HG03354 (cell line): ENCODE data around the gene PRELID3B.

Experiments used
- ATAC-seq: cut with Tn5 transposase; IDR thresholded peaks from one replicate; pipeline ENCODE4 v1.9.1; 2021; ENCODE audit warnings: mild to moderate bottlenecking; ENCODE audit not compliant: unreplicated experiment, poor library complexity, severe bottlenecking

The PRELID3B gene

DNA sequence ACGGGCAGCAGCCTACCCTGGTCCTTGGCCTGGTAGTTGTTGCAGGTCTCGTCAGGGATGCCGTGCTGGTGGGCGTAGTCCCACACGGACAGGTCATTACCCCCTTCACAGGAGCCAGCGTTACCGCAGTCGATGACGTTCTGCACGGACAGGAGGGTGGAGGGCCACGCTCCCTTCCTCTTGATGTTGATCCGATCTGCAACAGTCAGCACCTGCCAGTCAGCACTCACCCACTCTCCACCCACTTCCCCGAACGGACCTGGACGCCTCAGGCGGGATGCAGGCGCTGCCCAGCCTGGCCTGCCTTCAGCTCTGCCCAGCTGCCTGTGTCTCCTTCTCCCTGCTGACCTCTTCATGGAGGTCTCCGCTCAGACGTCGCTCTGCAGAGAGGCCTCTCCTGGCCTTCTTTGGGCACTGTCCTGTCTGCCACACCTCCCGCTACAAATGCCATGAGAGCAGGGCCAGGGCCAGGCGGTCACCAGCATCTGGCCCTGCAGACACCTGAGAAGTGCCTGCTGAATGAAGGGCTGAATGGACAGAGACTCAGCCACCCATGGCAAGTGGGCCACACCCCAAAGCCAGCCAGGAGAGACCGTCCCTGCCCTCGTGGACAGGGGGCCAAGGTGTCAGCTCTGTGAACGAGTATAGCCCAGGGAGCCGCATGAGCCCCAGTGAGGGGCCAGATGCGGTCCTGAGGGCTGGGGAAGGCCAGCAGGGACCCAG, 41.0 kb downstream of the PRELID3B start:
- ATAC-seq = no peak

- ATAC-seq = no peak
Measured at GRCh38 chr20:59001068-59001448, 41.5 kb downstream of the PRELID3B start.

- ATAC-seq = no peak
Measured at GRCh38 chr20:59000326-59000725, 42.3 kb downstream of the PRELID3B start.

DNA sequence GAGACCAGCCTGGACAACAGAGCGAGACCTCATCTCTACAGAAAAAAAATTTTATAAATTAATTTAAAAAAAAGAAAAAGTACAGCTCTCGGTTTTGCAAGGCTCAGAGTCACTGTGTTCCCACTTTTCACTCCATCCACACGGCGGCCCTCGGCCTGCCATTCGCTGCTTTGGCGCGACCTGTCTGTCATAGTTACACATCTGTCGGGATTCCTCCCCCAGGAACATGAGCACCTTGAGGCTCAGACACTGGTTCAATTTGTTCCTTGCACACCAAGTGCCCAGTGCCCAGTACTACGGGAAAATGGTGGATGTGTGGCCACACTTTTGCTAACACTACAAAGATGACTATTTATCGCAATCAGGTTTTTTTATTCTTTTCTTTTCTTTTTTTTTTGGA, 43.9 kb downstream of the PRELID3B start:
- no peak for ATAC-seq

DNA sequence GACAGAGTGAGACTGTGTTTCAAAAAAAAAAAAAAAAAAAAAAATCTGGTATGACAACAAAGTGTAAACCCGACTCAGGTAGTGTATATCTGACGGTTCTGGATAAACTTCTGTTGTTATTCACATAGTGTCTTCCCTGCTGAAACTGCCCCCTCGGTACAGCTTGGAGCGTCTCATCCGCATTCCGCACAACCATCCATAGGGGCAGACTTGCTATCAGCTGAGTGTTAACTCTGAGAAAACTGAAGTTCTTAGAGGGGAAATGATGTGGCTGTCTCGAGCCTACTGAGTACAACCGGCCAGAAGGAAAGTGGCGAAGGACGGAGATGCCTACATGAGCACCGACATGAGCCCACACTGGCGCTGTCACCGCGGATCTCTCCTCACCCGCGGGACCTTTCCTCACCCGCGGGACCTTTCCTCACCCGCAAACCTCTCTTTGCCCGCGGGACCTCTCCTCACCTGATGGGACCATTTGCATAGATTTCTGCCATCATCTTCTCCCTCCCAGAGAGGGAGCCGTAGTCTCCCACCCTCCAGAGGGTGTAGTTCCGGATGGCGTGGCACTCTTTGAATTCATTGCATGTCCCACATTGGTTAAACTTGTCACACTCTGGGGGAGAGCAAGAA, 45.3 kb downstream of the PRELID3B start:
- no peak for ATAC-seq

GRCh38 chr20:58996226-58996611, 46.4 kb downstream of the PRELID3B start:
- ATAC-seq = no peak

DNA sequence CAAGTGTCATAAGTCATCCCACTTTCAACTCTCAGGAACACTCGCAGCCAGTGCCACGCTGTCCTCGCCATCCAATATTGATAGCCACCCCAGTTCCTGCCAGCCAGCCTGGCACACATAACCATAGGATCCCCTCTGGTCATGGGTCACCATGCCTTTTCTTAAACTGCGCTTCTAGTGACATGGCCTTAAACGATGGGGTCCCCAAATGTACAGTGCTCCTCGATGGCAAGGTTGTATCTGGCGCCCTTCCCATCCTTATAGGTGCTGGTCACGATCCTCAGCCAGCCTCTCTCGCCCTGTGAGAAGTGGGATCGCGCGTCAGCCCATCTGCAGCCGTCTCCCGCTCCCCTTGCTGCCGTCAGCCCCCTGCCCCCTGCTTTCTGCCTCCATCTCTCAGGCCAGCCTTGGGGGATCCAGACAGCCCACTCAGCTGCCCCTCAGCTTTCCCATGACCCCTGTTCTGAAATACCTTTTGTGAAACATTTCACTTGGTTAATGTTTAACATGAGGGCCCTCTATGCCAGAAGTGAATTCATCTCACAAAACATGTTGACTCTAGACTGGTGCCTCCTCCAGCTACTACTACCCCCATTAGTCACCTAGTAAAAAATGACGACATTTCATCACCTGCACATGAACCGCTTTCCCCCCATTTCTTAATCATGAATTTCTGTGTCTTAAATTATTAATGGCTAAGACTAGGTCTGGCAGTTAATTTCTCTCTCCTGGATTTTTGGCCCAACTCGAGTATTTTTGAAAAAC, 46.9 kb downstream of the PRELID3B start:
- no peak for ATAC-seq

DNA sequence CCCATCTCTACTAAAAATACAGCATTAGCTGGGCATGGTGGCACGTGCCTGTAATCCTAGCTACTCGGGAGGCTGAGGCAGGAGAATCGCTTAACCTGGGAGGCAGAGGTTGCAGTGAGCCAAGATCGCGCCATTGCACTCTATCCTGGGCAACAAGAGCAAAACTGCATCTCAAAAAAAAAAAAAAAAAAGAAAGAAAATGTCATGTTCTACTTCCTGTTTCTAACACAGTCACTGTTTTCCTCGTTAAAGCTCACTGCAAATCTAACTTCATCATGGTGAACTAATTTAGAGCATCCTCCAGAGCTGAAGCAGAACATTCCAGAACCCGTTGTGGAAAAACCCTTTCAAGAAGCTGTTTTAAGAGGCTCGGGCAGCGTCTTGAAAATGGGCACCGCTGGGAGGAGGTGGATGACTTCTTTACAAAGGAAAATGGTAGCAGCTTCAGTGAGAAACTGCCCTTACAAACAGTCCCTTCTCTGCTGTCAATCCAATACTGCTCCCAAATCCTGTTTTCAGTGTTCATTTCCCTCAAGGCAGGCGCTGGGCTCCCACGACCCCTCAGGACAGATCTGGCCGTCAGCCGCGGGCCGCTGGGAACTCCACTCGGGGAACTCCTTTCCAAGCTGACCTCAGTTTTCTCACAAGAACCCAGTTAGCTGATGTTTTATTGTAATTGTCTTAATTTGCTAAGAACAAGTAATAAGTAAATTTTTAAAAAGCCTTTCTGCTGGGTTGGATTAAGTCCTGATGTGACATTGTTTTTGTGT, 48.0 kb downstream of the PRELID3B start:
- no peak for ATAC-seq

DNA sequence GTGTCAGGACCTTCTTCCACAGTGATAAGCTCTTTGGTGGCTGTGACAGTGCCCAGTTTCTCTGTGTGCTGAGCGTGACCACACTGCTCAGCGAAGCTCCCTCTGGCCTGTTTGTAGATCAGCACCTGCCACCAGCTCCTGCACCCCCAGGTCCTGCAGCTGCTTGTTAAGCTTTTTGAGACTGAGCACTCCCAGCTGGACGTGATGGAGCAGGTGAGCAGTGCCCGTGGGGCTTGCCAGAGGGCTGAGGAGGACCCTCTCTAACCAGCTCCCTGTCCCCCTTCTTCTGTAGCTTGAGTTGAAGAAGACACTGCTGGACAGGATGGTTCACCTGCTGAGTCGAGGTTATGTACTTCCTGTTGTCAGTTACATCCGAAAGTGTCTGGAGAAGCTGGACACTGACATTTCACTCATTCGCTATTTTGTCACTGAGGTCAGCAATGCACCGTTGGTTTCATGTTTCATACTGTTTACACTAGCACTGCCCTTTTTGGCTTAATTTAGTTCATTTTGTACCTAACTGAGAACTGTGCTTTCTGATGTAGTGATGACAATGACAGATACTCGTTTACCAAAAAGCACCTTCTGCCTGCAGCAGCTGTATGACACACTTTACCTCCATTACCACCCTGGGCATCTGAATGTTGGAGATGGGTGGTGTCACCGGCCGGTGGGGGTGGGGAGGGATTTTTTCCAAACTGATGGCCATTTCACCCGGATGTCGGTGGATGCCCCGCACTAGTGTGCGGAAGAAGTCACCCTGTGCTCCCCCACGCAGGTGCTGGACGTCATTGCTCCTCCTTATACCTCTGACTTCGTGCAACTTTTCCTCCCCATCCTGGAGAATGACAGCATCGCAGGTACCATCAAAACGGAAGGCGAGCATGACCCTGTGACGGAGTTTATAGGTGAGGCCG, 49.0 kb downstream of the PRELID3B start:
- ATAC-seq = no peak

DNA sequence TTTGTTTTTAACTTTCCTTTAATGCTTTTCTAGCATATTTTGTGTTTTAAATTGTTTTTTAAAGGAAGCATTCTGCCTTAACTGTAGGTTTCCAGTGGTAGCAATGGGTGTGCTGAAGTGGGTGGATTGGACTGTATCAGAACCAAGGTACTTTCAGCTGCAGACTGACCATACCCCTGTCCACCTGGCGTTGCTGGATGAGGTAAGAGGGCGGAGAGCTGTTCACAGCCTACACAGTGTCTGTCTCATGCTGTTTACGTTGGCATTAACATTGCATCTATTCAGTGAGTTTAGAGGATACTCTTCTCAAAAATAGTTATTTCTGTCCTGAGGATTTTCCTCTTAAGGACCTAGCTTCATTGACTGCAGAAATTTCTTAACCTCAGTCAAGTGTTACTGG, 49.7 kb downstream of the PRELID3B start:
- ATAC-seq = no peak

DNA sequence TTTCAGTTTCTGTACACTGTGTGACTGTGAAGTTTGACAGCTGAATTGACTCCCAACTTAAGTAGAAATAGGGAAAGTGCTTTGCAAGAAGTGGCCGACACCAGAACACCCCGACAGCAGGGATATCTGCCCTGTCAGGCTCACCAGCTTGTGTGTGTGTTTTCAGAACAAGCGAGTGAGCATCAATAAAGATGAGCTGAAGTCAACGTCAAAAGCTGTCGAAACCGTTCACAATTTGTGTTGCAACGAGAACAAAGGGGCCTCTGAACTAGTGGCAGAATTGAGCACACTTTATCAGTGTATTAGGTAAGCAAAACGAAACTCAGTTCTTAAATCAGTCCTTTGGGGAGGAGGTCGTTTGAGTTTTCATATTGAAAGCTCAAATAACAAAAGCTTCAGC, 50.9 kb downstream of the PRELID3B start:
- no peak for ATAC-seq

- no peak for ATAC-seq
Measured at GRCh38 chr20:58990651-58991445, 51.7 kb downstream of the PRELID3B start.

- no peak for ATAC-seq
Measured at GRCh38 chr20:58989196-58989595, 53.4 kb downstream of the PRELID3B start.

DNA sequence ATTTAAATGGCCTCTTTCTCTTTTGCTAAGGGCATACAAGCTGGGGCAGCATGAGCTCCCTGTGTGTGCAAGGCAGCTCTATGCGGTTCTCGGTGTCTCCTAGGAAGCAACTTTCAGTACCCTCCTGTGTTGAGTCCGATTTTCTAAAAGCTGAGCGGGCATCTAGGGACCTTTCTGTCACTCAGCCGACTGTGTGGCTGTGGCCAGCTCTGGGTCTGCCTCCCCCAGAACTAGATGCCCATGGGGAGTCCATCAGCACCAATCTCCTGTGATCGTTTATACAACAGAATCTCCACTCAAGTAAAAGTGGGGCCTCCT, 54.1 kb downstream of the PRELID3B start:
- ATAC-seq = no peak

DNA sequence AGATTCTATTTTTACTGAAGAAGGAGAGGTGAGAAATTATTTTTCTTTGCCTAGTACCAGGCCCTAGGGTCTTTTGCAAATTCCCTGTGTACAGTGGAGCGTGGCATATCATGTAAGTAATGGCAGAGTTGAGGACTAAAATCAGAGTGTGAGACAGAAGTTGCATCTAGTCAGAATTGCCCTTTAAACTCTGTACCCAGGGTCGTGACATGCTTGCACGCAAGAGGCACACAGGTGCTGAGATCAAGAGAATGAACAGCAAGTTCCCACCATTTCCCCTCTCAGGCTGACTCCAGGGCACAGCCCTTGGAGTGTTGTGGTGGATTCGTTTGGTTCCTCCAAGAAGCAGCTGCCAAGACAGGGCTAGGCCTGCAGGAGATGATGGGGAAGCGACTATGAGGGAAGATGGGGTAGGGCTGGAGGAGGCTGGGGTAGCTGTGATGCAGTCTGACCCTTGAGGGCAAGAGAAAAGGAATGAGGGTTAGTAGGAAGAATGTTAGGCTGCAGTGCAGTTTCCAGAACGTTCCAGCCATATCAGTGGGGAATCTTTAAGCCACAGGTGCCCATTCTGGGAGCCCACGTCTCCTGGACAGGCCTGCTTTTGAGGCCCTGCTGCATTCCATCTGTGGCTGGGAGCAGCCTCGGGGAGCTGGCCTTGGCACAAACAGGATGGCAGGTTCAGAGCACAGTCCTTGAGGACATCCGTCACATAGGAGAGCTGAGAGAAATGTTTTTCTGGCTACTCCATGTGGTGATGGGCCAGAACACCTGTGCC, 54.6 kb downstream of the PRELID3B start:
- ATAC-seq = no peak

DNA sequence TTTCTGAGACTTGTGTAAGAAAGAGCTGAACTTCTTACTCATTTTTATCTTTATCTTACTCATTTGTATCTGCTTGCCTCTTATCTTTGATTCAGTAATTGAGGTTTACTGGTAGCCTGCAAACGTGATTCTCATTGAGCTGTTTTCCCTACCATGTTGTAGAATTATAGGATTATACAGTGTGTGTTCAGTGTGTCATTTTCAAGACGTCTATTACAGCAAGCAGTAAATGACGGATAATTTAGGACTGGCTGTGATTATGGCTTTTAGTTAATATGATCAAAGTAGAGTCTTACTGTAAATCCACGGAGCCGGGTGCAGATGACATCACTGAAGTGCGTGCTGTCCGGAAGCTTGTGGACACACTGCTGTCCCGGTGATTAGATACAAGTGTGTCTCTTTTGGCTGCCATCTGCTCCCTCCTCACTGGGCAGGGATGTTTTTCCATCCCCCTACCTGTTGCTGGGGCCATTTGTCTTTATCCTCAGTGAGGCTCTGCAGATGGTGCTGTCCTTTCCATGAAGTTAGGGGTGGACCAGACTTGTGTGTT, 55.5 kb downstream of the PRELID3B start:
- ATAC-seq = no peak

GRCh38 chr20:58986286-58986967, 56.2 kb downstream of the PRELID3B start:
- ATAC-seq = no peak
